Endothelial cell of umbilical vein (primary cell): Measurements from ENCODE around the gene PDE4B. TPM values are rescaled to one million over a fixed set of nuclear protein-coding genes. Genes with fewer than 3 reads are reported as not detected.
"Not testable (repeated sequence)": the region's sequence is repeated elsewhere in the genome, so short reads cannot be mapped to it uniquely, and the experiment has no call there.

ENCODE experiments used
- BruUV-seq: library from RNA; stranded (reverse); fragments of 400-500 nt; replicated peaks from 2 replicates; lab custom pipeline; 2021; lab: Mats Ljungman, UMichigan
- CTCF ChIA-PET: fragments of 300-600, 350-600 bp; sonication (Branson Sonifier 250); formaldehyde crosslinking; loops from one replicate; lab custom pipeline; 2021; ENCODE audit warnings: antibody characterized with exemption, inconsistent platforms; lab: Charles Lee
- POLR2A ChIA-PET: fragments of 300-600, 350-600 bp; sonication (Branson Sonifier 250); formaldehyde crosslinking; loops from one replicate; lab custom pipeline; 2021; ENCODE audit warnings: antibody characterized with exemption, inconsistent platforms; lab: Charles Lee
- DNase-seq: peaks from one replicate; pipeline ENCODE4 v3.0.0-alpha.2; 2011; ENCODE audit warnings: low read depth, low spot score
- FAIRE-seq: peaks from 2 replicates; lab custom pipeline; 2011; peaks lifted over from hg19 to GRCh38; lab: Jason Lieb, UNC
- H2AFZ ChIP-seq: 2 replicates; pipeline ENCODE4 v1.6.0; 2012; ENCODE audit warnings: low read depth, low read length, control low read depth, inconsistent platforms
- H3K27ac ChIP-seq: 2 replicates; pipeline ENCODE4 v1.5.1; 2011; ENCODE audit warnings: low read depth, mild to moderate bottlenecking, control low read depth, low read length, moderate library complexity; ENCODE audit not compliant: insufficient read depth
- H3K27me3 ChIP-seq, 2 experiments: 2 replicates each; pipeline versions ENCODE4 v1.6.0 to v1.6.1; 2011; ENCODE audit warnings: low read length in 2 of 2, mixed read lengths in 1 of 2; ENCODE audit not compliant: control insufficient read depth in 2 of 2, insufficient read depth in 2 of 2
- H3K36me3 ChIP-seq, 2 experiments: 2 replicates in 1 of 2; 3 replicates in 1 of 2; pipeline ENCODE4 v1.5.1; 2011; ENCODE audit warnings: low read length in 2 of 2, mild to moderate bottlenecking in 1 of 2, moderate library complexity in 1 of 2; ENCODE audit not compliant: control insufficient read depth in 2 of 2, insufficient read depth in 2 of 2; ENCODE audit errors: extremely low read depth in 1 of 2
- H3K4me1 ChIP-seq: 3 replicates; pipeline ENCODE4 v1.5.1; 2011; ENCODE audit warnings: mild to moderate bottlenecking, low read length; ENCODE audit not compliant: control insufficient read depth, insufficient read depth; ENCODE audit errors: extremely low read depth
- H3K4me2 ChIP-seq: 2 replicates; pipeline ENCODE4 v1.6.1; 2011; ENCODE audit warnings: low read length, control low read depth, mixed read lengths; ENCODE audit not compliant: insufficient read depth
- H3K4me3 ChIP-seq, 3 experiments: fragments of 200-600 bp in 1 of 3; sonication (generic), shearing (Covaris generic) in 1 of 3; replicated peaks in 1 of 3; 2 replicates each; pipeline ENCODE4 v1.5.1; 2011 to 2016; ENCODE audit warnings: control low read depth in 3 of 3, low read length in 3 of 3, mild to moderate bottlenecking in 2 of 3, inconsistent platforms in 1 of 3, low read depth in 1 of 3, moderate library complexity in 1 of 3; ENCODE audit not compliant: insufficient read depth in 1 of 3
- H3K79me2 ChIP-seq: 2 replicates; pipeline ENCODE4 v1.6.0; 2012; ENCODE audit warnings: low read length, inconsistent platforms; ENCODE audit not compliant: control insufficient read depth, insufficient read depth
- H3K9ac ChIP-seq: replicated peaks from 2 replicates; pipeline ENCODE3; 2011; ENCODE audit warnings: low read length, control low read depth; ENCODE audit not compliant: insufficient read depth; ENCODE audit errors: extremely low read depth
- H3K9me1 ChIP-seq: replicated peaks from 3 replicates; pipeline ENCODE4 v1.6.0; 2011; ENCODE audit warnings: mild to moderate bottlenecking, low read length; ENCODE audit not compliant: control insufficient read depth, insufficient read depth; ENCODE audit errors: extremely low read depth
- H3K9me3 ChIP-seq: replicated peaks from 2 replicates; pipeline ENCODE4 v1.5.1; 2012; ENCODE audit warnings: low read length, inconsistent platforms; ENCODE audit not compliant: control insufficient read depth, insufficient read depth
- H4K20me1 ChIP-seq: replicated peaks from 2 replicates; pipeline ENCODE3; 2011; ENCODE audit warnings: mild to moderate bottlenecking, low read length; ENCODE audit not compliant: control insufficient read depth, insufficient read depth; ENCODE audit errors: extremely low read depth
- EZH2 ChIP-seq: IDR thresholded peaks from 2 replicates; pipeline ENCODE4 v1.6.1; 2012; ENCODE audit warnings: borderline replicate concordance, low read depth, mild to moderate bottlenecking, moderate library complexity, low read length, inconsistent platforms; ENCODE audit not compliant: severe bottlenecking
- MAX ChIP-seq: IDR thresholded peaks from 2 replicates; pipeline ENCODE4 v1.6.1; 2011; ENCODE audit not compliant: insufficient read depth, insufficient read length
- MYC ChIP-seq: IDR thresholded peaks from one replicate; pipeline ENCODE4 v1.6.1; 2011; ENCODE audit warnings: mild to moderate bottlenecking, low read depth, low read length
- POLR2A ChIP-seq: IDR thresholded peaks from 2 replicates; pipeline ENCODE4 v1.6.1; 2012; ENCODE audit warnings: low read depth, mild to moderate bottlenecking, control low read depth, low read length
- dilution Hi-C: fragments of 300-500 bp; cut with MboI; formaldehyde crosslinking; loops from one replicate; pipeline ENCODE4 v1.15.0; 2019; ENCODE audit warnings: low sequenced_read_pairs; ENCODE audit not compliant: extremely low pct_ligation_motif_present
- intact Hi-C: fragments of 100-400 bp; cut with micrococcal nuclease; formaldehyde crosslinking; loops from one replicate; pipeline ENCODE4 v1.10.0; 2022
- polyA plus RNA-seq, 4 experiments: library from polyadenylated mRNA; depleted of rRNA in 3 of 4; stranded (reverse) in 3 of 4; unstranded in 1 of 4; fragments of >200 nt; gene quantifications; 2 replicates each; pipeline versions ENCODE4 v1.2.1 to v1.2.3, GENCODE V29; 2011 to 2012; ENCODE audit warnings: missing spikeins in 1 of 4
- total RNA-seq: library from RNA; stranded (reverse); gene quantifications from 2 replicates; pipeline ENCODE4 v1.2.3, GENCODE V29; 2021

PDE4B gene
- total and polyA plus RNA-seq, 2 donors (not counting 3 experiments of a cell fraction or from before 2014, with no cell fraction given), result 63.5 to 69.8 TPM

GRCh38 chr1:66124670-66125069 lies 332.0 kb downstream of the PDE4B start:
- intact Hi-C loops, result loop anchor here (5.0 kb wide), 1 partner anchor 87 kb away; no protein-coding TSS in a partner anchor
- TF ChIP-seq POLR2A, result no peak
- TF ChIP-seq MAX, result no peak
- TF ChIP-seq MYC, result no peak
- TF ChIP-seq EZH2, result no peak

GRCh38 chr1:66128641-66129040 lies 335.9 kb downstream of the PDE4B start:
- H3K36me3 ChIP-seq, H3K9me3 ChIP-seq, H2AFZ ChIP-seq, H4K20me1 ChIP-seq, H3K4me1 ChIP-seq, H3K9ac ChIP-seq, FAIRE-seq, H3K79me2 ChIP-seq, intact Hi-C loops, BruUV-seq, H3K4me2 ChIP-seq, H3K27me3 ChIP-seq, dilution Hi-C loops, H3K9me1 ChIP-seq, H3K4me3 ChIP-seq, POLR2A ChIA-PET, DNase-seq, H3K27ac ChIP-seq: not testable (repeated sequence)
- CTCF ChIA-PET, result interaction anchor here (1.0 kb wide), 1 partner anchor 64 kb away, joined by 3 read pairs; no protein-coding TSS in a partner anchor

More at GRCh38 chr1:66124670-66125069, 332.0 kb downstream of the PDE4B start:
- Histone ChIP-seq H3K27ac (no peak overlapping the region), H3K27me3 (peaks cover 0 to 5% of the 10 kb centered on the region in 2 experiments), H3K9me3 (no peaks in the 10 kb centered on the region), H4K20me1 (no peaks in the 10 kb centered on the region), H3K36me3 (no peaks in the 10 kb centered on the region), H3K79me2 (no peaks in the 10 kb centered on the region), H3K4me2 (no peak overlapping the region), H3K4me3 (no peak overlapping the region), H3K9me1 (no peaks in the 10 kb centered on the region), H3K4me1 (no peaks in the 10 kb centered on the region), H2AFZ (no peak overlapping the region), H3K9ac (no peak overlapping the region)
- no peak for DNase-seq
- POLR2A ChIA-PET, result no interaction called here
- CTCF ChIA-PET, result no interaction called here
- no TSS peak for BruUV-seq
- FAIRE-seq, result no peak
- dilution Hi-C loops, result no loop called here
